Measurements from ENCODE around the gene B3GALNT2. TPM values are rescaled to one million over a fixed set of nuclear protein-coding genes. Genes with fewer than 3 reads are reported as not detected.

B3GALNT2 gene
- total and polyA plus RNA-seq, 2 of the 8 experiments (the other 6 are each of a cell fraction or from before 2014, with no cell fraction given): 15.4 to 39.4 TPM

GRCh38 chr1:235415008-235415904, 89.0 kb downstream of the B3GALNT2 start (continued):
- no peak for TF ChIP-seq JUN (IDR thresholded peaks at IDR 0.05; ENCODE audit: low read depth, low read length)
- TF ChIP-seq JUND (IDR thresholded peaks at IDR 0.05; ENCODE audit: low read length): 0 out of 2 replicates have a peak, but pooled peaks have one; percentile 20
- TF ChIP-seq MAX (IDR thresholded peaks at IDR 0.05): no peak

Data from H1 (cell line).